ENCODE results near the gene CENPA. TPM values are rescaled to one million over a fixed set of nuclear protein-coding genes. Genes with fewer than 3 reads are reported as not detected.
A peak's percentile ranks its signal among the peaks of the same experiment; 100 is the strongest.

CENPA gene
- total RNA-seq, 4 donors from 2014 or later: 0.34 TPM; not detected in 3

- intact Hi-C loops (cut with DNase I): no loop called here
These were observed 21.6 kb upstream of the CENPA start, which contains the start of gene SLC35F6 for GRCh38 chr2:26764078-26764887. Gene SLC35F6, plus strand, starts transcription at chr2:26764284. Its CDS starts 66 bp downstream, at chr2:26764350.

GRCh38 chr2:26764906-26765305, 20.9 kb upstream of the CENPA start:
- Histone ChIP-seq H3K36me3 (peaks cover 0 to 5% (median 0%) of the 10 kb centered on the region in 4 donors), H3K9me3 (no peaks in the 10 kb centered on the region), H3K27me3 (no peaks in the 10 kb centered on the region), H3K27ac (replicated peaks in 1 of 4) (peak overlapping the region; percentile 82 to 95 (median 92)), H3K4me1 (peaks cover 54 to 63% (median 62%) of the 10 kb centered on the region in 4 donors), H3K4me3 (peak overlapping the region; percentile 66 to 92 (median 84))
- intact Hi-C loops (cut with DNase I): no loop called here
- WGBS: 12% methylated on average over 3 of the region's 3 CpGs
- TF ChIP-seq EP300 (IDR thresholded peaks at IDR 0.05) (no peak), POLR2AphosphoS5 (IDR thresholded peaks at IDR 0.05) (no peak), POLR2A (IDR thresholded peaks at IDR 0.05; ENCODE audit: low read depth) (no peak)
- TF ChIP-seq, protein P1, sequence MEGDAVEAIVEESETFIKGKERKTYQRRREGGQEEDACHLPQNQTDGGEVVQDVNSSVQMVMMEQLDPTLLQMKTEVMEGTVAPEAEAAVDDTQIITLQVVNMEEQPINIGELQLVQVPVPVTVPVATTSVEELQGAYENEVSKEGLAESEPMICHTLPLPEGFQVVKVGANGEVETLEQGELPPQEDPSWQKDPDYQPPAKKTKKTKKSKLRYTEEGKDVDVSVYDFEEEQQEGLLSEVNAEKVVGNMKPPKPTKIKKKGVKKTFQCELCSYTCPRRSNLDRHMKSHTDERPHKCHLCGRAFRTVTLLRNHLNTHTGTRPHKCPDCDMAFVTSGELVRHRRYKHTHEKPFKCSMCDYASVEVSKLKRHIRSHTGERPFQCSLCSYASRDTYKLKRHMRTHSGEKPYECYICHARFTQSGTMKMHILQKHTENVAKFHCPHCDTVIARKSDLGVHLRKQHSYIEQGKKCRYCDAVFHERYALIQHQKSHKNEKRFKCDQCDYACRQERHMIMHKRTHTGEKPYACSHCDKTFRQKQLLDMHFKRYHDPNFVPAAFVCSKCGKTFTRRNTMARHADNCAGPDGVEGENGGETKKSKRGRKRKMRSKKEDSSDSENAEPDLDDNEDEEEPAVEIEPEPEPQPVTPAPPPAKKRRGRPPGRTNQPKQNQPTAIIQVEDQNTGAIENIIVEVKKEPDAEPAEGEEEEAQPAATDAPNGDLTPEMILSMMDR (IDR thresholded peaks at IDR 0.05): no peak
- no peak for DNase-seq (ENCODE audit: extremely low spot score)

More at GRCh38 chr2:26764078-26764887, 21.6 kb upstream of the CENPA start, which contains the start of gene SLC35F6:
- peak within 1 kb of the TSS; percentile 82 to 95 (median 92) for H3K27ac ChIP-seq (replicated peaks in 1 of 4)
- no peaks in the 10 kb centered on the region for H3K9me3 ChIP-seq
- no peak for DNase-seq (ENCODE audit: extremely low spot score)
- H3K4me3 ChIP-seq: peak within 1 kb of the TSS; percentile 66 to 92 (median 84)
- peak; percentile 94 for TF ChIP-seq POLR2A (IDR thresholded peaks at IDR 0.05; ENCODE audit: low read depth)
- no peak for TF ChIP-seq EP300 (IDR thresholded peaks at IDR 0.05)
- peak; percentile 91 to 95 for TF ChIP-seq POLR2AphosphoS5 (IDR thresholded peaks at IDR 0.05)
- 3% methylated on average over 56 of the region's 68 CpGs for whole genome bisulfite sequencing
- H3K4me1 ChIP-seq: peaks cover 49 to 56% (median 56%) of the 10 kb centered on the region in 4 donors
- H3K27me3 ChIP-seq: no peaks in the 10 kb centered on the region
- peaks cover 0 to 5% (median 0%) of the 10 kb centered on the region in 4 donors for H3K36me3 ChIP-seq

DNA sequence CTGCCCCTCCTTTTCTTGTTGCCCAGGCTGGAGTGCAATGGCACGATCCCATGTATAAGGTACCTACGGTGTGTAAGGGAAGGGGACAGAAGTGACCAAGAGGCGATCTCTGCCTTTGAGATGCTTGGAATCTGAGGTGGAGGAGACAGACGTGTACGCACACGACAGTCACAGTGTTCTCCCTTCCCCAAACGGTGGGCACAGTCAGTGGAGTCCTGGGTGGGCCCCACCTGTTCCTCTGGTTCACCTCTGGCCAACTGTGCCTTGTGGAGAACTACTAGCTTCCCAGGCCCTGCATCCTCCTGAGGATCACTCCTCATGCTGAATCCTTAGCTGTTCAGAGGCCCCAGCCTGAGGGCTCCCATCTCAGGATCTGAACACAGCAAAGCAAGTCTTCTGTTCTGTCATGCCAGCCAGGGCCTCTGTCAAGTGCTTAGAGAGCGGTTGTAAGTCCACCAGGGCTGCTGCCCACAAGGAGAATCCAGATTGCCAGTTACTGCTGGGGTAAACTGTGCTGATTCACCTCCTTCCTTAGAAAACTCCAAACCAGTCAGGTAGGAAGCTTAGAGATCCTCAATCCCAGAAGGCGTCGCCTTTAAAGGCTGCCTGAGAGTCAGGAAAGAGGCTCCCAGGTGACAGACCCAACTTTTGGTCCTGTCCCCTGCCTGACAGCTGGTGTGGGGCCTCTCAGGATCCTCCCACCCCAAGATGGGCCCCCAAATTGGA, 20.2 kb upstream of the CENPA start:
- peak overlapping the region; percentile 82 to 95 (median 92) for H3K27ac ChIP-seq (replicated peaks in 1 of 4)
- intact Hi-C loops (cut with DNase I): no loop called here

DNA sequence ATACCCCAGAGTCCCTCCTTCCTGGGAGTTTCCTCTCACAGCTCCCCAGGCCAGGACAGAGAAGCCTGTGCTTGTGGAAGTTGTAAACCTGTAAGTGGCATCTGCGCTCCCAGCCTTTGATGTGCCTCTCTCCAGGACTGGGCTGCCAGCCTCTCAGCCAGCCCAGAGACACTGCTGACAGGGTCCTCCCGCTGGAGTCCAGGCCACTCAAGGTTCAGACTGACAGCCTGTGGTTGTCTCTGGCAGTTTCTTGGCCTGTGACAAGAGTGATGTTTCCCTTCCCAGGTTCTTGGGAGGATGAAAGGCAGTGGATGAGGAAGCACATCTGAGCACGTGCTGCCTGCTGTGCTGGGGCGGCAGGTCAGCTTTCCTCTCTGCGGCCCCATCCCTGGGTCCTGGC, 18.7 kb upstream of the CENPA start:
- H3K27ac ChIP-seq (replicated peaks in 1 of 4): peak overlapping the region; percentile 33 to 86 (median 83)
- TF ChIP-seq, protein P1 (IDR thresholded peaks at IDR 0.05): no peak
- TF ChIP-seq POLR2A (IDR thresholded peaks at IDR 0.05; ENCODE audit: low read depth) (no peak), POLR2AphosphoS5 (IDR thresholded peaks at IDR 0.05) (no peak), EP300 (IDR thresholded peaks at IDR 0.05) (no peak)
- H3K4me3 ChIP-seq: no peak overlapping the region
- H3K27me3 ChIP-seq: no peaks in the 10 kb centered on the region
- H3K36me3 ChIP-seq: peaks cover 0 to 5% (median 0%) of the 10 kb centered on the region in 4 donors
- H3K9me3 ChIP-seq: no peaks in the 10 kb centered on the region
- WGBS: 50% methylated on average over 5 of the region's 5 CpGs
- DNase-seq (ENCODE audit: extremely low spot score): no peak
- intact Hi-C loops (cut with DNase I): no loop called here
- peaks cover 76 to 85% (median 84%) of the 10 kb centered on the region in 4 donors for H3K4me1 ChIP-seq

More for the DNA sequence above, 20.2 kb upstream of the CENPA start:
- TF ChIP-seq EP300 (IDR thresholded peaks at IDR 0.05) (no peak), POLR2AphosphoS5 (IDR thresholded peaks at IDR 0.05) (no peak), POLR2A (IDR thresholded peaks at IDR 0.05; ENCODE audit: low read depth) (no peak)
- TF ChIP-seq, protein P1 (IDR thresholded peaks at IDR 0.05): no peak
- H3K27me3 ChIP-seq: no peaks in the 10 kb centered on the region
- peaks cover 61 to 70% (median 69%) of the 10 kb centered on the region in 4 donors for H3K4me1 ChIP-seq
- H3K36me3 ChIP-seq: peaks cover 0 to 5% (median 0%) of the 10 kb centered on the region in 4 donors
- H3K4me3 ChIP-seq: peak overlapping the region; percentile 66 to 92 (median 84)
- WGBS: 85% methylated on average over 9 of the region's 10 CpGs
- H3K9me3 ChIP-seq: no peaks in the 10 kb centered on the region
- no peak for DNase-seq (ENCODE audit: extremely low spot score)

Data from esophagus muscularis mucosa (tissue), 4 donors.